Amniotic stem cell (primary cell): ENCODE data around the gene TNIK.
A peak's percentile ranks its signal among the peaks of the same experiment; 100 is the strongest.

ENCODE experiments used
- DNase-seq: peaks from one replicate; lab custom pipeline; 2025; lab: John Stamatoyannopoulos, UW

Gene TNIK

GRCh38 chr3:171088496-171088895 lies 371.7 kb downstream of the TNIK start:
- no peak for DNase-seq

GRCh38 chr3:171086914-171087313 lies 373.3 kb downstream of the TNIK start:
- no peak for DNase-seq

GRCh38 chr3:171077261-171077660 lies 382.9 kb downstream of the TNIK start:
- DNase-seq, result no peak

- no peak for DNase-seq
These were observed 387.8 kb downstream of the TNIK start for GRCh38 chr3:171072432-171072831.

GRCh38 chr3:171068658-171069057 lies 391.5 kb downstream of the TNIK start:
- no peak for DNase-seq

- no peak for DNase-seq
These were observed 394.0 kb downstream of the TNIK start for GRCh38 chr3:171066206-171066605.

- no peak for DNase-seq
These were observed 394.5 kb downstream of the TNIK start for GRCh38 chr3:171065732-171066131.

GRCh38 chr3:171064461-171064860 lies 395.7 kb downstream of the TNIK start:
- DNase-seq, result no peak

- DNase-seq, result no peak
These were observed 398.5 kb downstream of the TNIK start for GRCh38 chr3:171061749-171062148.

GRCh38 chr3:171059978-171060377 lies 400.2 kb downstream of the TNIK start:
- no peak for DNase-seq

GRCh38 chr3:171058873-171059603 lies 401.2 kb downstream of the TNIK start:
- DNase-seq, result no peak

GRCh38 chr3:171058058-171058457 lies 402.1 kb downstream of the TNIK start:
- no peak for DNase-seq

- DNase-seq, result no peak
These were observed 403.1 kb downstream of the TNIK start for GRCh38 chr3:171057072-171057471.

GRCh38 chr3:171056528-171056927 lies 403.7 kb downstream of the TNIK start:
- DNase-seq, result no peak

- no peak for DNase-seq
These were observed 404.6 kb downstream of the TNIK start for GRCh38 chr3:171055336-171056178.

GRCh38 chr3:171054921-171055320 lies 405.3 kb downstream of the TNIK start:
- DNase-seq, result no peak

- no peak for DNase-seq
These were observed 406.0 kb downstream of the TNIK start for GRCh38 chr3:171054231-171054630.

GRCh38 chr3:171049861-171050444 lies 410.3 kb downstream of the TNIK start:
- peak; percentile 62 for DNase-seq

GRCh38 chr3:171046760-171047159 lies 413.4 kb downstream of the TNIK start:
- DNase-seq, result no peak

- no peak for DNase-seq
These were observed 415.1 kb downstream of the TNIK start for GRCh38 chr3:171044835-171045793.

- no peak for DNase-seq
These were observed 415.8 kb downstream of the TNIK start for GRCh38 chr3:171044384-171044783.

GRCh38 chr3:171039674-171040073 lies 420.5 kb downstream of the TNIK start:
- no peak for DNase-seq
